H1 (cell line): ENCODE results near the gene TIAM2. TPM values are rescaled to one million over a fixed set of nuclear protein-coding genes. Genes with fewer than 3 reads are reported as not detected.

Source experiments
- CTCF ChIA-PET: fragments of 300-600 bp; sonication (Branson Sonifier 250); formaldehyde crosslinking; loops from one replicate; lab custom pipeline; 2021; ENCODE audit not compliant: partially characterized antibody; lab: Charles Lee
- POLR2A ChIA-PET: fragments of 300-600 bp; sonication (Branson Sonifier 250); formaldehyde crosslinking; loops from one replicate; lab custom pipeline; 2021; ENCODE audit warnings: inconsistent platforms; ENCODE audit not compliant: partially characterized antibody; lab: Charles Lee
- DNase-seq, 2 experiments: peaks; one replicate each; pipeline versions ENCODE4 v3.0.0 to v3.0.0-alpha.2; 2010 to 2022; ENCODE audit warnings: low spot score in 2 of 2, low read depth in 1 of 2, mixed read lengths in 1 of 2
- FAIRE-seq: peaks from 2 replicates; lab custom pipeline; 2011; peaks lifted over from hg19 to GRCh38; lab: Jason Lieb, UNC
- H2AFZ ChIP-seq: 2 replicates; pipeline ENCODE4 v1.8.1; 2012; ENCODE audit warnings: low read length, inconsistent platforms
- H2AK5ac ChIP-seq: 2 replicates; pipeline ENCODE4 v1.6.1; 2013; ENCODE audit warnings: low read depth, low read length
- H2BK120ac ChIP-seq: replicated peaks from 2 replicates; pipeline ENCODE3; 2013; ENCODE audit warnings: low read depth, low read length, inconsistent platforms
- H2BK12ac ChIP-seq: 2 replicates; pipeline ENCODE4 v1.6.1; 2013; ENCODE audit warnings: low read depth, low read length
- H2BK15ac ChIP-seq: 2 replicates; pipeline ENCODE4 v1.6.1; 2013; ENCODE audit warnings: low read length
- H2BK20ac ChIP-seq: 2 replicates; pipeline ENCODE4 v1.6.1; 2013; ENCODE audit warnings: low read length
- H2BK5ac ChIP-seq: 2 replicates; pipeline ENCODE4 v1.6.1; 2013; ENCODE audit warnings: low read depth, low read length
- H3K14ac ChIP-seq: 2 replicates; pipeline ENCODE4 v1.6.1; 2013; ENCODE audit warnings: inconsistent platforms; ENCODE audit not compliant: insufficient read length
- H3K18ac ChIP-seq: 2 replicates; pipeline ENCODE4 v1.6.1; 2013; ENCODE audit warnings: low read length; ENCODE audit errors: extremely low read depth
- H3K23ac ChIP-seq: 2 replicates; pipeline ENCODE4 v1.6.1; 2013; ENCODE audit warnings: inconsistent platforms; ENCODE audit not compliant: insufficient read length
- H3K23me2 ChIP-seq: 2 replicates; pipeline ENCODE4 v1.6.1; 2013; ENCODE audit warnings: low read depth, low read length
- H3K27ac ChIP-seq: 2 replicates; pipeline ENCODE4 v1.6.1; 2011; ENCODE audit warnings: low read depth, low read length, inconsistent platforms
- H3K27me3 ChIP-seq, 4 experiments: replicated peaks in 1 of 4; 1 replicate in 1 of 4; 2 replicates in 3 of 4; pipeline versions ENCODE4 v1.6.1 to v1.8.1; 2011 to 2013; ENCODE audit warnings: low read length in 3 of 4, mild to moderate bottlenecking in 3 of 4, inconsistent platforms in 2 of 4, mixed read lengths in 2 of 4, moderate library complexity in 1 of 4; ENCODE audit not compliant: control insufficient read depth in 3 of 4, insufficient read depth in 3 of 4; ENCODE audit errors: extremely low read depth in 1 of 4
- H3K36me3 ChIP-seq, 4 experiments: 2 replicates each; pipeline versions ENCODE4 v1.6.1 to v1.8.1; 2011 to 2013; ENCODE audit warnings: mild to moderate bottlenecking in 4 of 4, low read length in 3 of 4, moderate library complexity in 2 of 4, control low read depth in 1 of 4, inconsistent platforms in 1 of 4; ENCODE audit not compliant: insufficient read depth in 4 of 4, control insufficient read depth in 2 of 4
- H3K4ac ChIP-seq: replicated peaks from 2 replicates; pipeline ENCODE3; 2013; ENCODE audit warnings: low read length, low read depth, mixed read lengths, inconsistent platforms; ENCODE audit not compliant: insufficient read length
- H3K4me1 ChIP-seq, 4 experiments: replicated peaks in 1 of 4; 1 replicate in 1 of 4; 2 replicates in 3 of 4; pipeline versions ENCODE4 v1.6.1 to v1.8.1; 2011 to 2013; ENCODE audit warnings: low read length in 3 of 4, inconsistent platforms in 2 of 4, mixed read lengths in 1 of 4; ENCODE audit not compliant: insufficient read depth in 4 of 4, control insufficient read depth in 3 of 4
- H3K4me2 ChIP-seq, 2 experiments: 2 replicates each; pipeline versions ENCODE4 v1.6.1 to v1.8.1; 2011 to 2013; ENCODE audit warnings: low read depth in 2 of 2, low read length in 2 of 2, control low read depth in 1 of 2, inconsistent platforms in 1 of 2, mild to moderate bottlenecking in 1 of 2; ENCODE audit not compliant: insufficient read depth in 1 of 2
- H3K4me3 ChIP-seq, 4 experiments: fragments of 200-600, 300-600 bp in 1 of 4; sonication (generic), shearing (Covaris generic), sonication (Bioruptor Twin) in 1 of 4; 2 replicates each; pipeline versions ENCODE4 v1.5.1 to v1.8.1; 2011 to 2016; ENCODE audit warnings: low read length in 4 of 4, low read depth in 3 of 4, control low read depth in 2 of 4, inconsistent platforms in 2 of 4, mild to moderate bottlenecking in 2 of 4, mixed read lengths in 1 of 4, moderate library complexity in 1 of 4; ENCODE audit not compliant: insufficient read depth in 2 of 4; ENCODE audit errors: extremely low read depth in 1 of 4
- H3K56ac ChIP-seq: replicated peaks from 2 replicates; pipeline ENCODE3; 2013; ENCODE audit warnings: low read depth, mild to moderate bottlenecking, mixed read lengths, low read length, inconsistent platforms; ENCODE audit not compliant: insufficient read length
- H3K79me1 ChIP-seq: 2 replicates; pipeline ENCODE4 v1.6.1; 2013; ENCODE audit warnings: low read depth, low read length, control low read depth
- H3K79me2 ChIP-seq, 2 experiments: 2 replicates each; pipeline versions ENCODE4 v1.6.1 to v1.8.1; 2012 to 2013; ENCODE audit warnings: low read length in 2 of 2, mild to moderate bottlenecking in 2 of 2, inconsistent platforms in 1 of 2; ENCODE audit not compliant: insufficient read depth in 2 of 2, control insufficient read depth in 1 of 2
- H3K9ac ChIP-seq, 4 experiments: replicated peaks in 1 of 4; 1 replicate in 1 of 4; 2 replicates in 3 of 4; pipeline versions ENCODE4 v1.6.1 to v1.8.1; 2011 to 2013; ENCODE audit warnings: low read depth in 3 of 4, low read length in 3 of 4, control low read depth in 2 of 4, mild to moderate bottlenecking in 2 of 4, moderate library complexity in 2 of 4, inconsistent platforms in 1 of 4; ENCODE audit errors: extremely low read depth in 1 of 4
- H3K9me3 ChIP-seq, 2 experiments: 2 replicates each; pipeline versions ENCODE4 v1.6.1 to v1.8.1; 2012 to 2013; ENCODE audit warnings: mild to moderate bottlenecking in 2 of 2, moderate library complexity in 2 of 2, control low read depth in 1 of 2, inconsistent platforms in 1 of 2, low read depth in 1 of 2, low read length in 1 of 2, mixed read lengths in 1 of 2; ENCODE audit not compliant: insufficient read depth in 2 of 2
- H4K20me1 ChIP-seq, 2 experiments: replicated peaks in 1 of 2; 2 replicates each; pipeline versions ENCODE3 to v1.8.1; 2011 to 2013; ENCODE audit warnings: inconsistent platforms in 2 of 2, low read length in 2 of 2, mild to moderate bottlenecking in 1 of 2; ENCODE audit not compliant: insufficient read depth in 2 of 2, control insufficient read depth in 1 of 2
- H4K5ac ChIP-seq: 2 replicates; pipeline ENCODE4 v1.6.1; 2013; ENCODE audit warnings: low read length, low read depth, mixed read lengths, inconsistent platforms; ENCODE audit not compliant: insufficient read length
- H4K8ac ChIP-seq: 2 replicates; pipeline ENCODE4 v1.8.0; 2013; ENCODE audit warnings: mild to moderate bottlenecking, moderate library complexity, low read length, inconsistent platforms; ENCODE audit not compliant: insufficient read depth; ENCODE audit errors: extremely low read depth
- H4K91ac ChIP-seq: replicated peaks from 2 replicates; pipeline ENCODE3; 2013; ENCODE audit warnings: low read length, mixed read lengths, inconsistent platforms; ENCODE audit not compliant: insufficient read length
- CHD1 ChIP-seq: IDR thresholded peaks from 2 replicates; pipeline ENCODE4 v1.6.1; 2012; ENCODE audit warnings: low read depth, low read length, improper control_type of control experiment
- CREB1 ChIP-seq: IDR thresholded peaks from 2 replicates; pipeline ENCODE4 v1.6.1; 2012; ENCODE audit warnings: inconsistent platforms
- FOSL1 ChIP-seq: IDR thresholded peaks from 2 replicates; pipeline ENCODE4 v1.6.1; 2011; ENCODE audit warnings: mild to moderate bottlenecking, low read depth, low read length, moderate library complexity; ENCODE audit not compliant: insufficient read depth
- KDM4A ChIP-seq: IDR thresholded peaks from one replicate; pipeline ENCODE4 v1.7.1; 2012; ENCODE audit warnings: low read depth, mild to moderate bottlenecking, moderate library complexity, low read length, inconsistent platforms; ENCODE audit not compliant: severe bottlenecking
- NRF1 ChIP-seq: IDR thresholded peaks from 2 replicates; pipeline ENCODE4 v1.6.1; 2011; ENCODE audit warnings: mild to moderate bottlenecking, low read depth, low read length, improper control_type of control experiment
- SP2 ChIP-seq: IDR thresholded peaks from 2 replicates; pipeline ENCODE4 v1.6.1; 2012; ENCODE audit warnings: mild to moderate bottlenecking, low read length, inconsistent platforms
- TCF12 ChIP-seq: IDR thresholded peaks from 2 replicates; pipeline ENCODE4 v1.6.1; 2011; ENCODE audit warnings: low read depth, mild to moderate bottlenecking, low read length
- USF2 ChIP-seq: IDR thresholded peaks from 2 replicates; pipeline ENCODE4 v1.6.1; 2011; ENCODE audit warnings: low read length, improper control_type of control experiment
- WGBS, 2 experiments: shearing (Covaris generic) in 1 of 2; methylation state at CpG; one replicate each; pipeline versions ENCODE4 v1.1.6 to v1.1.7; 2013 to 2015; ENCODE audit warnings: low lambda C conversion rate in 2 of 2, mixed read lengths in 2 of 2, inconsistent platforms in 1 of 2, low coverage in 1 of 2, missing lambda C conversion rate in 1 of 2; ENCODE audit not compliant: insufficient replicate concordance in 2 of 2, insufficient coverage in 1 of 2, insufficient read length in 1 of 2; ENCODE audit errors: extremely low coverage in 1 of 2, missing lambda C conversion rate in 1 of 2; 5-methylcytosine and 5-hydroxymethylcytosine counted together
- polyA plus RNA-seq, 7 experiments: library from polyadenylated mRNA; depleted of rRNA in 3 of 7; stranded (reverse) in 5 of 7; unstranded in 2 of 7; fragments of >200 nt in 5 of 7; fragments of 200-250 nt in 2 of 7; gene quantifications; 1 replicate in 5 of 7; 2 replicates in 1 of 7; 4 replicates in 1 of 7; pipeline versions ENCODE4 v1.2.1 to v1.2.3, GENCODE V29; 2011 to 2013; ENCODE audit warnings: missing spikeins in 2 of 7, mixed read lengths in 2 of 7
- total RNA-seq: library from RNA; stranded (reverse); fragmentation: NEBNext Ultra II Directional; extraction: Animal tissue kit (Norgen Biotek cat#: 25700); gene quantifications from 2 replicates; pipeline ENCODE4 v1.2.1, GENCODE V29; 2021

Gene TIAM2
- total and polyA plus RNA-seq, 2 of the 8 experiments (the other 6 are each of a cell fraction or from before 2014, with no cell fraction given) = 7.4 to 23.9 TPM

- Histone ChIP-seq H2BK5ac (no peak overlapping the region), H2BK20ac (no peak overlapping the region), H2BK120ac (no peak overlapping the region), H2BK15ac (no peak overlapping the region), H3K27ac (no peak overlapping the region), H3K79me1 (no peaks in the 10 kb centered on the region), H4K5ac (no peak overlapping the region), H3K23ac (no peak overlapping the region), H3K14ac (no peak overlapping the region), H4K20me1 (no peaks in the 10 kb centered on the region), H3K4me1 (0 out of 7 replicates have a peak, but pooled peaks cover 0 to 3% (median 0%) of the 10 kb centered on the region in 4 experiments), H3K9ac (no peak overlapping the region), H3K36me3 (peaks cover 2 to 41% (median 11%) of the 10 kb centered on the region in 4 experiments; a peak in 4 of 8 replicates), H3K79me2 (no peaks in the 10 kb centered on the region), H3K27me3 (no peaks in the 10 kb centered on the region), H3K56ac (no peak overlapping the region), H3K4me2 (no peak overlapping the region), H2BK12ac (no peak overlapping the region), H4K8ac (no peak overlapping the region), H3K4me3 (no peak overlapping the region), H2AFZ (no peak overlapping the region), H3K23me2 (no peaks in the 10 kb centered on the region)
- DNase-seq (no peak), FAIRE-seq (no peak)
- ChIA-PET POLR2A (no interaction called here), CTCF (interaction anchor here (0.9 to 8.9 kb wide), 3 partner anchors 16 to 28 kb away, joined by 3 to 72 read pairs (median 4); no protein-coding TSS in a partner anchor)
- 95% methylated on average over 4 of the region's 4 CpGs; no CpG with 5 or more reads in 1 of the 2 experiments for WGBS, 2 experiments
- TF ChIP-seq FOSL1 (no peak), NRF1 (no peak), CREB1 (no peak), CHD1 (no peak), TCF12 (no peak), USF2 (no peak), KDM4A (no peak), SP2 (no peak)
- TF ChIP-seq, all 59 proteins: peak for 0
- Histone ChIP-seq H3K4ac (no peak overlapping the region), H3K18ac (no peak overlapping the region), H2AK5ac (no peak overlapping the region), H4K91ac (no peak overlapping the region), H3K9me3 (peaks cover 0 to 3% of the 10 kb centered on the region in 2 experiments; a peak in 2 of 4 replicates)
These were observed 249.3 kb downstream of the TIAM2 start for GRCh38 chr6:155244434-155244833.
